ENCODE results near the gene VPS33B.

DNA sequence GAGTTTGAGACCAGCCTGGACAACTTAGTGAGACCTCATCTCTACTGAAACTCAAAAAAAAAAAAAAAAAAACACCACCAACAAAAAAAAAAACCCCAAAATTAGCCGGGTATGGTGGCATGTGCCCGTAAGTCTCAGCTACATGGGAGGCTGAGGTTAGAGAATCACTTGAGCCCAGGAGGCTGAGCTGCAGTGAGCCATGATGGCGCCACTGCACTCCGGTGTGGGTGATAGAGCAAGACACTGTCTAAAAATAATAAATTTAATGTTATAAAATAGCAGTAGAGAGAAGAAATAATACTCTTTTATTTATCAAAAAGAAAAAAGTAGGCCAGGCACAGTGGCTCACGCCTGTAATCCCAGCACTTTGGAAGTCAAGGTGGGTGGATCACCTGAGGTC lies 50.3 kb downstream of the VPS33B start:
- TF ChIP-seq, protein P1, sequence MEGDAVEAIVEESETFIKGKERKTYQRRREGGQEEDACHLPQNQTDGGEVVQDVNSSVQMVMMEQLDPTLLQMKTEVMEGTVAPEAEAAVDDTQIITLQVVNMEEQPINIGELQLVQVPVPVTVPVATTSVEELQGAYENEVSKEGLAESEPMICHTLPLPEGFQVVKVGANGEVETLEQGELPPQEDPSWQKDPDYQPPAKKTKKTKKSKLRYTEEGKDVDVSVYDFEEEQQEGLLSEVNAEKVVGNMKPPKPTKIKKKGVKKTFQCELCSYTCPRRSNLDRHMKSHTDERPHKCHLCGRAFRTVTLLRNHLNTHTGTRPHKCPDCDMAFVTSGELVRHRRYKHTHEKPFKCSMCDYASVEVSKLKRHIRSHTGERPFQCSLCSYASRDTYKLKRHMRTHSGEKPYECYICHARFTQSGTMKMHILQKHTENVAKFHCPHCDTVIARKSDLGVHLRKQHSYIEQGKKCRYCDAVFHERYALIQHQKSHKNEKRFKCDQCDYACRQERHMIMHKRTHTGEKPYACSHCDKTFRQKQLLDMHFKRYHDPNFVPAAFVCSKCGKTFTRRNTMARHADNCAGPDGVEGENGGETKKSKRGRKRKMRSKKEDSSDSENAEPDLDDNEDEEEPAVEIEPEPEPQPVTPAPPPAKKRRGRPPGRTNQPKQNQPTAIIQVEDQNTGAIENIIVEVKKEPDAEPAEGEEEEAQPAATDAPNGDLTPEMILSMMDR (IDR thresholded peaks at IDR 0.05) = no peak
- no peak for TF ChIP-seq POLR2A (IDR thresholded peaks at IDR 0.05)
